GM12878 (cell line): ENCODE data around the gene LRP4. TPM values are rescaled to one million over a fixed set of nuclear protein-coding genes. Genes with fewer than 3 reads are reported as not detected.
A peak's percentile ranks its signal among the peaks of the same experiment; 100 is the strongest.

Experiments
- ATAC-seq: fragments of 200-7000 bp; cut with Tn5 transposase; 3 replicates; pipeline ENCODE4 v1.9.1; 2020; ENCODE audit warnings: mild to moderate bottlenecking, moderate library complexity
- BruUV-seq: library from RNA; stranded (reverse); fragments of 400-500 nt; replicated peaks from 2 replicates; lab custom pipeline; 2021; lab: Mats Ljungman, UMichigan
- CTCF ChIA-PET: fragments of 300-600 bp; sonication (Branson Sonifier 250); formaldehyde crosslinking; extraction: SDS; loops from one replicate; lab custom pipeline; 2021; ENCODE audit warnings: inconsistent platforms; lab: Yijun Ruan, JAX
- POLR2A ChIA-PET: fragments of 350-600 bp; formaldehyde crosslinking; extraction: SDS; loops from one replicate; lab custom pipeline; 2021; ENCODE audit warnings: inconsistent platforms; lab: Charles Lee
- RAD21 ChIA-PET: fragments of 300-600 bp; sonication (Branson Sonifier 250); formaldehyde crosslinking; loops from one replicate; lab custom pipeline; 2023; ENCODE audit warnings: antibody characterized with exemption; ENCODE audit not compliant: unreplicated experiment; lab: Charles Lee
- SMC1A ChIA-PET: fragments of 300-600 bp; sonication (Branson Sonifier 250); formaldehyde crosslinking; loops from one replicate; lab custom pipeline; 2023; ENCODE audit not compliant: unreplicated experiment, uncharacterized antibody; lab: Charles Lee
- DNase-seq: peaks from one replicate; pipeline ENCODE4 v3.0.0-alpha.2; 2011; ENCODE audit warnings: low read depth, low spot score
- FAIRE-seq: peaks from 3 replicates; lab custom pipeline; 2011; peaks lifted over from hg19 to GRCh38; lab: Jason Lieb, UNC
- H2AFZ ChIP-seq: 2 replicates; pipeline ENCODE4 v1.6.0; 2011; ENCODE audit warnings: low read depth, low read length, control low read depth; ENCODE audit not compliant: control insufficient read depth
- H3K27ac ChIP-seq: 2 replicates; pipeline ENCODE4 v1.5.1; 2011; ENCODE audit warnings: control low read depth; ENCODE audit not compliant: control insufficient read depth, insufficient read depth
- H3K27me3 ChIP-seq, 2 experiments: replicated peaks in 1 of 2; 2 replicates each; pipeline versions ENCODE4 v1.6.0 to v1.6.1; 2011; ENCODE audit warnings: low read length in 1 of 2; ENCODE audit not compliant: control insufficient read depth in 2 of 2, insufficient read depth in 2 of 2
- H3K36me3 ChIP-seq, 2 experiments: 2 replicates each; pipeline ENCODE4 v1.5.1; 2011; ENCODE audit warnings: low read length in 1 of 2; ENCODE audit not compliant: control insufficient read depth in 2 of 2, insufficient read depth in 2 of 2
- H3K4me1 ChIP-seq: 2 replicates; pipeline ENCODE4 v1.6.1; 2011; ENCODE audit warnings: mild to moderate bottlenecking, low read length, moderate library complexity, mixed read lengths; ENCODE audit not compliant: control insufficient read depth, insufficient read depth
- H3K4me2 ChIP-seq: 2 replicates; pipeline ENCODE4 v1.6.0; 2011; ENCODE audit warnings: control low read depth; ENCODE audit not compliant: control insufficient read depth, insufficient read depth
- H3K4me3 ChIP-seq: fragments of 200-600 bp; sonication (generic); 2 replicates; pipeline ENCODE4 v1.5.1; 2016
- H3K79me2 ChIP-seq: 2 replicates; pipeline ENCODE4 v1.6.0; 2011; ENCODE audit warnings: low read length; ENCODE audit not compliant: control insufficient read depth, insufficient read depth
- H3K9ac ChIP-seq: 2 replicates; pipeline ENCODE4 v1.8.0; 2011; ENCODE audit warnings: low read length, control low read depth, mixed read lengths; ENCODE audit not compliant: control insufficient read depth, insufficient read depth
- H3K9me3 ChIP-seq: replicated peaks from 3 replicates; pipeline ENCODE4 v1.5.1; 2011; ENCODE audit warnings: mild to moderate bottlenecking, low read length; ENCODE audit not compliant: control insufficient read depth, insufficient read depth
- H4K20me1 ChIP-seq: 2 replicates; pipeline ENCODE4 v1.6.0; 2011; ENCODE audit not compliant: control insufficient read depth, insufficient read depth
- IRF4 ChIP-seq: IDR thresholded peaks from 2 replicates; pipeline ENCODE4 v1.6.1; 2011; ENCODE audit warnings: low read depth, low read length
- PAX5 ChIP-seq: IDR thresholded peaks from 2 replicates; pipeline ENCODE4 v1.6.1; 2011; ENCODE audit warnings: low read depth, low read length, borderline replicate concordance
- STAT3 ChIP-seq: IDR thresholded peaks from 2 replicates; pipeline ENCODE4 v1.6.1; 2011; ENCODE audit warnings: low read depth, low read length, improper control_type of control experiment
- ZNF24 ChIP-seq: fragments of 450-650 bp; IDR thresholded peaks from 2 replicates; pipeline ENCODE4 v1.6.1; 2017; ENCODE audit warnings: antibody characterized with exemption, mild to moderate bottlenecking
- WGBS: methylation state at CpG from one replicate; pipeline ENCODE4 v1.1.6; 2016; ENCODE audit warnings: low lambda C conversion rate; ENCODE audit not compliant: insufficient replicate concordance, insufficient coverage; ENCODE audit errors: missing lambda C conversion rate; 5-methylcytosine and 5-hydroxymethylcytosine counted together
- in situ Hi-C: fragments of 300-500 bp; cut with MboI; formaldehyde crosslinking; loops from 9 replicates; pipeline ENCODE4 v1.14.3; 2018; ENCODE audit warnings: mixed read lengths
- intact Hi-C: fragments of 100-400 bp; cut with micrococcal nuclease; formaldehyde crosslinking; loops from one replicate; pipeline ENCODE4 v1.14.2; 2022; ENCODE audit not compliant: unreplicated experiment
- polyA plus RNA-seq, 11 experiments: library from polyadenylated mRNA; depleted of rRNA in 4 of 11; unstranded in 6 of 11; stranded (reverse) in 5 of 11; fragments of >200 nt; fragmentation: Nextera tagmentation in 4 of 11; fragmentation: Illumina TruSeq in 1 of 11; extraction: Ambion mirVana in 4 of 11; extraction: Trizol in 1 of 11; gene quantifications; 1 replicate in 1 of 11; 2 replicates in 10 of 11; pipeline versions ENCODE4 v1.2.1 to v1.2.3, GENCODE V29; 2011 to 2016; ENCODE audit warnings: inconsistent platforms in 2 of 11, missing spikeins in 2 of 11, low read depth in 1 of 11
- total RNA-seq, 4 experiments: library from RNA; depleted of rRNA in 3 of 4; stranded (reverse); fragments of >200 nt in 3 of 4; fragmentation: Illumina TruSeq in 1 of 4; extraction: Trizol in 1 of 4; gene quantifications; 2 replicates each; pipeline versions ENCODE4 v1.2.1 to v1.2.3, GENCODE V29; 2013 to 2021

The LRP4 gene
- total and polyA plus RNA-seq, 10 of the 15 experiments (the other 5 are each of a cell fraction or from before 2014, with no cell fraction given), result under 0.01 to 0.06 (median 0.03) TPM; not detected in 6

GRCh38 chr11:46856605-46857343 lies 61.6 kb downstream of the LRP4 start:
- Histone ChIP-seq H3K79me2 (no peaks in the 10 kb centered on the region), H3K4me1 (no peaks in the 10 kb centered on the region)
- ChIA-PET RAD21 (interaction anchor here (1.0 kb wide), 1 partner anchor 10 kb away, joined by 3 read pairs; the partner anchor contains the start of gene CKAP5), POLR2A (interaction anchor here (0.8 kb wide), 1 partner anchor 27 kb away, joined by 10 read pairs; no protein-coding TSS in a partner anchor)
- TF ChIP-seq IRF4 (no peak), PAX5 (no peak)
- TF ChIP-seq, all 136 proteins: peak for 0
- FAIRE-seq (no peak), DNase-seq (no peak), ATAC-seq (no peak)
- no peaks in the 10 kb centered on the region for H3K36me3 ChIP-seq
- H3K9ac ChIP-seq, result no peak overlapping the region
- no peak overlapping the region for H3K27ac ChIP-seq
- H4K20me1 ChIP-seq, result no peaks in the 10 kb centered on the region; the same call in 1 of the 2 replicates
- in situ Hi-C loops (no loop called here), intact Hi-C loops (no loop called here)
- no peak overlapping the region for H3K4me3 ChIP-seq
- H3K9me3 ChIP-seq, result no peaks in the 10 kb centered on the region
- no peak overlapping the region for H2AFZ ChIP-seq
- BruUV-seq, result no TSS peak
- H3K4me2 ChIP-seq, result no peak overlapping the region
- 34% methylated on average over 5 of the region's 5 CpGs for WGBS
- no peaks in the 10 kb centered on the region; a peak in 1 of 4 replicates for H3K27me3 ChIP-seq
- ChIA-PET CTCF (no interaction called here), SMC1A (interaction anchor here (0.6 to 1.6 kb wide), 4 partner anchors 9 to 80 kb away, joined by 3 read pairs; partner anchors contain the start of gene CSTPP1)

GRCh38 chr11:46855863-46856262 lies 62.5 kb downstream of the LRP4 start:
- Histone ChIP-seq H3K27ac (no peak overlapping the region), H4K20me1 (no peaks in the 10 kb centered on the region; the same call in 1 of the 2 replicates), H3K36me3 (no peaks in the 10 kb centered on the region), H3K79me2 (no peaks in the 10 kb centered on the region), H3K9me3 (no peaks in the 10 kb centered on the region), H3K4me2 (no peak overlapping the region), H3K4me1 (no peaks in the 10 kb centered on the region), H3K27me3 (no peaks in the 10 kb centered on the region; a peak in 1 of 4 replicates), H3K9ac (no peak overlapping the region), H3K4me3 (no peak overlapping the region), H2AFZ (no peak overlapping the region)
- BruUV-seq, result no TSS peak
- WGBS, result 36% methylated on average over 2 of the region's 2 CpGs
- TF ChIP-seq STAT3 (no peak), ZNF24 (peak; percentile 68; the same call in 1 of the 2 replicates)
- intact Hi-C loops, result no loop called here
- ChIA-PET SMC1A (interaction anchor here (1.1 to 1.6 kb wide), 2 partner anchors 10 to 37 kb away, joined by 3 read pairs; no protein-coding TSS in a partner anchor), POLR2A (interaction anchor here (1.0 kb wide), 1 partner anchor 12 kb away, joined by 3 read pairs; no protein-coding TSS in a partner anchor), RAD21 (interaction anchor here (1.0 kb wide), 1 partner anchor 9 kb away, joined by 3 read pairs; the partner anchor contains the start of gene CKAP5), CTCF (no interaction called here)
- FAIRE-seq, result no peak
- in situ Hi-C loops, result no loop called here
- no peak for DNase-seq
- no peak for ATAC-seq
